GM23338 (cell line): ENCODE results near the gene CARD16. TPM values are rescaled to one million over a fixed set of nuclear protein-coding genes. Genes with fewer than 3 reads are reported as not detected.

ENCODE experiments used
- ATAC-seq: fragments of 200-7000 bp; cut with Tn5 transposase; 3 replicates; pipeline ENCODE4 v1.9.1; 2020
- DNase-seq: peaks from one replicate; pipeline ENCODE4 v3.0.0-alpha.2; 2015; ENCODE audit warnings: low spot score
- H2AFZ ChIP-seq: fragments of 200-600 bp; sonication (generic); 2 replicates; pipeline ENCODE4 v1.8.0; 2016; ENCODE audit warnings: antibody characterized with exemption, mild to moderate bottlenecking, moderate library complexity
- H3F3A ChIP-seq: fragments of 200-600 bp; sonication (generic); replicated peaks from 2 replicates; pipeline ENCODE4 v1.8.0; 2017; ENCODE audit warnings: antibody characterized with exemption, mixed run types, low read depth
- H3K27ac ChIP-seq: fragments of 200-600 bp; sonication (generic); 2 replicates; pipeline ENCODE4 v1.6.1; 2016; ENCODE audit warnings: low read depth
- H3K27me3 ChIP-seq: fragments of 200-600 bp; sonication (generic); 2 replicates; pipeline ENCODE4 v1.8.0; 2016; ENCODE audit warnings: mild to moderate bottlenecking, mixed run types, moderate library complexity; ENCODE audit not compliant: insufficient read depth
- H3K36me3 ChIP-seq: fragments of 200-600 bp; sonication (generic); 2 replicates; pipeline ENCODE4 v1.8.0; 2016; ENCODE audit warnings: mild to moderate bottlenecking; ENCODE audit not compliant: insufficient read depth
- H3K4me1 ChIP-seq: fragments of 200-600 bp; sonication (generic); 2 replicates; pipeline ENCODE4 v1.8.0; 2016; ENCODE audit warnings: mild to moderate bottlenecking, moderate library complexity; ENCODE audit not compliant: insufficient read depth
- H3K4me2 ChIP-seq: fragments of 200-600 bp; sonication (generic); 2 replicates; pipeline ENCODE4 v1.7.1; 2017; ENCODE audit warnings: mixed run types
- H3K4me3 ChIP-seq: fragments of 200-600 bp; sonication (generic); 2 replicates; pipeline ENCODE4 v1.6.1; 2016; ENCODE audit warnings: mixed run types
- H3K79me2 ChIP-seq: fragments of 200-600 bp; sonication (generic); replicated peaks from 2 replicates; pipeline ENCODE4 v1.8.0; 2017; ENCODE audit warnings: mild to moderate bottlenecking; ENCODE audit not compliant: insufficient read depth
- H3K9me2 ChIP-seq: fragments of 200-600 bp; sonication (generic); 2 replicates; pipeline ENCODE4 v1.8.0; 2017; ENCODE audit not compliant: insufficient read depth
- H4K20me1 ChIP-seq: fragments of 200-600 bp; sonication (generic); replicated peaks from 2 replicates; pipeline ENCODE4 v1.8.0; 2017; ENCODE audit warnings: mild to moderate bottlenecking; ENCODE audit not compliant: insufficient read depth
- H3K27ac Mint-ChIP-seq: 2 replicates; pipeline ENCODE4 v1.8.0; 2020; ENCODE audit warnings: inconsistent platforms, mild to moderate bottlenecking, moderate library complexity, mixed read lengths
- H3K27me3 Mint-ChIP-seq: 3 replicates; pipeline ENCODE4 v1.8.0; 2022; ENCODE audit warnings: low read depth, mild to moderate bottlenecking, moderate library complexity, mixed read lengths, inconsistent platforms; ENCODE audit not compliant: insufficient read depth, poor library complexity
- H3K36me3 Mint-ChIP-seq: 3 replicates; pipeline ENCODE4 v1.8.0; 2021; ENCODE audit warnings: low read depth, mild to moderate bottlenecking, inconsistent platforms, moderate library complexity, mixed read lengths
- H3K4me1 Mint-ChIP-seq: 3 replicates; pipeline ENCODE4 v1.8.0; 2020; ENCODE audit warnings: mild to moderate bottlenecking, inconsistent platforms, mixed read lengths
- H3K4me3 Mint-ChIP-seq: 3 replicates; pipeline ENCODE4 v1.8.0; 2021; ENCODE audit warnings: moderate library complexity, mild to moderate bottlenecking, inconsistent platforms, mixed read lengths
- H3K9me3 Mint-ChIP-seq: 3 replicates; pipeline ENCODE4 v1.8.0; 2020; ENCODE audit warnings: moderate library complexity, mild to moderate bottlenecking, inconsistent platforms, mixed read lengths
- CREB1 ChIP-seq: fragments of 250-450 bp; sonication (Bioruptor Pico); IDR thresholded peaks from 2 replicates; pipeline ENCODE4 v1.5.0; 2020; ENCODE audit warnings: low read depth, mild to moderate bottlenecking, moderate library complexity
- ETS1 ChIP-seq: IDR thresholded peaks from 2 replicates; pipeline ENCODE4 v1.6.1; 2016; ENCODE audit warnings: antibody characterized with exemption
- EZH2 ChIP-seq: fragments of 200-600 bp; sonication (generic); IDR thresholded peaks from one replicate; pipeline ENCODE4 v1.8.0; 2017; ENCODE audit warnings: antibody characterized with exemption, mild to moderate bottlenecking, low read depth; ENCODE audit not compliant: unreplicated experiment
- EZH2phosphoT487 ChIP-seq: fragments of 200-600 bp; sonication (generic); IDR thresholded peaks from one replicate; pipeline ENCODE4 v1.8.1; 2018; ENCODE audit warnings: antibody characterized with exemption; ENCODE audit not compliant: unreplicated experiment
- JUNB ChIP-seq: IDR thresholded peaks from one replicate; pipeline ENCODE4 v1.6.1; 2016; ENCODE audit warnings: antibody characterized with exemption; ENCODE audit not compliant: unreplicated experiment
- NANOG ChIP-seq: IDR thresholded peaks from 2 replicates; pipeline ENCODE4 v1.6.1; 2016; ENCODE audit warnings: antibody characterized with exemption, borderline replicate concordance
- POLR2AphosphoS5 ChIP-seq: IDR thresholded peaks from 2 replicates; pipeline ENCODE4 v1.6.1; 2016; ENCODE audit warnings: antibody characterized with exemption, low read depth
- REST ChIP-seq: IDR thresholded peaks from one replicate; pipeline ENCODE4 v1.6.1; 2018; ENCODE audit warnings: antibody characterized with exemption; ENCODE audit not compliant: unreplicated experiment
- STAT1 ChIP-seq: IDR thresholded peaks from one replicate; pipeline ENCODE4 v1.6.1; 2016; ENCODE audit warnings: antibody characterized with exemption; ENCODE audit not compliant: unreplicated experiment
- ZNF114 ChIP-seq: fragments of 250-450 bp; sonication (Bioruptor Pico); IDR thresholded peaks from 2 replicates; pipeline ENCODE4 v1.5.0; 2020; ENCODE audit warnings: mild to moderate bottlenecking, moderate library complexity
- ZNF331 ChIP-seq: fragments of 250-450 bp; sonication (Bioruptor Pico); IDR thresholded peaks from 2 replicates; pipeline ENCODE4 v1.5.0; 2020; ENCODE audit warnings: low read depth, mild to moderate bottlenecking, moderate library complexity
- polyA plus RNA-seq: library from polyadenylated mRNA; unstranded; fragments of >200 nt; fragmentation: Nextera tagmentation; extraction: Ambion mirVana; gene quantifications from 2 replicates; pipeline ENCODE4 v1.2.1, GENCODE V29; 2016
- total RNA-seq: library from RNA; depleted of rRNA; stranded (reverse); fragments of >200 nt; shearing (Covaris generic); gene quantifications from 2 replicates; pipeline ENCODE4 v1.2.3, GENCODE V29; 2014
- TF ChIP-seq, protein P1 (sequence below): fragments of 250-450 bp; sonication (Bioruptor Pico); IDR thresholded peaks from 2 replicates; pipeline ENCODE4 v1.5.0; 2020; ENCODE audit warnings: mild to moderate bottlenecking, moderate library complexity
- TF ChIP-seq, protein P2 (sequence below), 2 experiments: fragments of 200-600 bp in 1 of 2; sonication (generic) in 1 of 2; conservative IDR thresholded peaks; 2 replicates each; pipeline versions ENCODE4 v1.5.1 to v1.6.1; 2016 to 2017; ENCODE audit warnings: antibody characterized with exemption in 2 of 2, low read depth in 2 of 2, mild to moderate bottlenecking in 2 of 2, moderate library complexity in 1 of 2

Gene CARD16
- total and polyA plus RNA-seq, 2 experiments from 2014 or later = not detected

GRCh38 chr11:105052487-105052886 lies 7.4 kb upstream of the CARD16 start:
- Mint-ChIP-seq H3K36me3 (no peaks in the 10 kb centered on the region), H3K4me3 (no peak overlapping the region), H3K27ac (no peak overlapping the region), H3K4me1 (no peaks in the 10 kb centered on the region), H3K27me3 (no peaks in the 10 kb centered on the region), H3K9me3 (no peaks in the 10 kb centered on the region)
- no peaks in the 10 kb centered on the region for H3K27me3 ChIP-seq
- no peaks in the 10 kb centered on the region for H3K4me1 ChIP-seq
- H3K4me2 ChIP-seq = no peak overlapping the region
- H2AFZ ChIP-seq = no peak overlapping the region
- no peak overlapping the region for H3K27ac ChIP-seq
- no peaks in the 10 kb centered on the region for H3K36me3 ChIP-seq
- DNase-seq (no peak), ATAC-seq (no peak)
- peaks cover 8% of the 10 kb centered on the region for H3K9me2 ChIP-seq
- H3F3A ChIP-seq = no peaks in the 10 kb centered on the region
- TF ChIP-seq EZH2phosphoT487 (no peak), ETS1 (no peak), STAT1 (no peak), POLR2AphosphoS5 (no peak), ZNF114 (CRISPR knock-in tag) (no peak), EZH2 (no peak), JUNB (no peak), NANOG (no peak), ZNF331 (no peak), CREB1 (CRISPR knock-in tag) (no peak), REST (no peak)
- TF ChIP-seq, protein P1, sequence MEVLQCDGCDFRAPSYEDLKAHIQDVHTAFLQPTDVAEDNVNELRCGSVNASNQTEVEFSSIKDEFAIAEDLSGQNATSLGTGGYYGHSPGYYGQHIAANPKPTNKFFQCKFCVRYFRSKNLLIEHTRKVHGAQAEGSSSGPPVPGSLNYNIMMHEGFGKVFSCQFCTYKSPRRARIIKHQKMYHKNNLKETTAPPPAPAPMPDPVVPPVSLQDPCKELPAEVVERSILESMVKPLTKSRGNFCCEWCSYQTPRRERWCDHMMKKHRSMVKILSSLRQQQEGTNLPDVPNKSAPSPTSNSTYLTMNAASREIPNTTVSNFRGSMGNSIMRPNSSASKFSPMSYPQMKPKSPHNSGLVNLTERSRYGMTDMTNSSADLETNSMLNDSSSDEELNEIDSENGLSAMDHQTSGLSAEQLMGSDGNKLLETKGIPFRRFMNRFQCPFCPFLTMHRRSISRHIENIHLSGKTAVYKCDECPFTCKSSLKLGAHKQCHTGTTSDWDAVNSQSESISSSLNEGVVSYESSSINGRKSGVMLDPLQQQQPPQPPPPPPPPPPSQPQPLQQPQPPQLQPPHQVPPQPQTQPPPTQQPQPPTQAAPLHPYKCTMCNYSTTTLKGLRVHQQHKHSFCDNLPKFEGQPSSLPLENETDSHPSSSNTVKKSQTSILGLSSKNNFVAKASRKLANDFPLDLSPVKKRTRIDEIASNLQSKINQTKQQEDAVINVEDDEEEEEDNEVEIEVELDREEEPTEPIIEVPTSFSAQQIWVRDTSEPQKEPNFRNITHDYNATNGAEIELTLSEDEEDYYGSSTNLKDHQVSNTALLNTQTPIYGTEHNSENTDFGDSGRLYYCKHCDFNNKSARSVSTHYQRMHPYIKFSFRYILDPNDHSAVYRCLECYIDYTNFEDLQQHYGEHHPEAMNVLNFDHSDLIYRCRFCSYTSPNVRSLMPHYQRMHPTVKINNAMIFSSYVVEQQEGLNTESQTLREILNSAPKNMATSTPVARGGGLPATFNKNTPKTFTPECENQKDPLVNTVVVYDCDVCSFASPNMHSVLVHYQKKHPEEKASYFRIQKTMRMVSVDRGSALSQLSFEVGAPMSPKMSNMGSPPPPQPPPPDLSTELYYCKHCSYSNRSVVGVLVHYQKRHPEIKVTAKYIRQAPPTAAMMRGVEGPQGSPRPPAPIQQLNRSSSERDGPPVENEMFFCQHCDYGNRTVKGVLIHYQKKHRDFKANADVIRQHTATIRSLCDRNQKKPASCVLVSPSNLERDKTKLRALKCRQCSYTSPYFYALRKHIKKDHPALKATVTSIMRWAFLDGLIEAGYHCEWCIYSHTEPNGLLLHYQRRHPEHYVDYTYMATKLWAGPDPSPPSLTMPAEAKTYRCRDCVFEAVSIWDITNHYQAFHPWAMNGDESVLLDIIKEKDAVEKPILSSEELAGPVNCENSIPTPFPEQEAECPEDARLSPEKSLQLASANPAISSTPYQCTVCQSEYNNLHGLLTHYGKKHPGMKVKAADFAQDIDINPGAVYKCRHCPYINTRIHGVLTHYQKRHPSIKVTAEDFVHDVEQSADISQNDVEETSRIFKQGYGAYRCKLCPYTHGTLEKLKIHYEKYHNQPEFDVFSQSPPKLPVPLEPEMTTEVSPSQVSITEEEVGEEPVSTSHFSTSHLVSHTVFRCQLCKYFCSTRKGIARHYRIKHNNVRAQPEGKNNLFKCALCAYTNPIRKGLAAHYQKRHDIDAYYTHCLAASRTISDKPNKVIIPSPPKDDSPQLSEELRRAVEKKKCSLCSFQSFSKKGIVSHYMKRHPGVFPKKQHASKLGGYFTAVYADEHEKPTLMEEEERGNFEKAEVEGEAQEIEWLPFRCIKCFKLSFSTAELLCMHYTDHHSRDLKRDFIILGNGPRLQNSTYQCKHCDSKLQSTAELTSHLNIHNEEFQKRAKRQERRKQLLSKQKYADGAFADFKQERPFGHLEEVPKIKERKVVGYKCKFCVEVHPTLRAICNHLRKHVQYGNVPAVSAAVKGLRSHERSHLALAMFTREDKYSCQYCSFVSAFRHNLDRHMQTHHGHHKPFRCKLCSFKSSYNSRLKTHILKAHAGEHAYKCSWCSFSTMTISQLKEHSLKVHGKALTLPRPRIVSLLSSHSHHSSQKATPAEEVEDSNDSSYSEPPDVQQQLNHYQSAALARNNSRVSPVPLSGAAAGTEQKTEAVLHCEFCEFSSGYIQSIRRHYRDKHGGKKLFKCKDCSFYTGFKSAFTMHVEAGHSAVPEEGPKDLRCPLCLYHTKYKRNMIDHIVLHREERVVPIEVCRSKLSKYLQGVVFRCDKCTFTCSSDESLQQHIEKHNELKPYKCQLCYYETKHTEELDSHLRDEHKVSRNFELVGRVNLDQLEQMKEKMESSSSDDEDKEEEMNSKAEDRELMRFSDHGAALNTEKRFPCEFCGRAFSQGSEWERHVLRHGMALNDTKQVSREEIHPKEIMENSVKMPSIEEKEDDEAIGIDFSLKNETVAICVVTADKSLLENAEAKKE = no peak
- TF ChIP-seq, protein P2, sequence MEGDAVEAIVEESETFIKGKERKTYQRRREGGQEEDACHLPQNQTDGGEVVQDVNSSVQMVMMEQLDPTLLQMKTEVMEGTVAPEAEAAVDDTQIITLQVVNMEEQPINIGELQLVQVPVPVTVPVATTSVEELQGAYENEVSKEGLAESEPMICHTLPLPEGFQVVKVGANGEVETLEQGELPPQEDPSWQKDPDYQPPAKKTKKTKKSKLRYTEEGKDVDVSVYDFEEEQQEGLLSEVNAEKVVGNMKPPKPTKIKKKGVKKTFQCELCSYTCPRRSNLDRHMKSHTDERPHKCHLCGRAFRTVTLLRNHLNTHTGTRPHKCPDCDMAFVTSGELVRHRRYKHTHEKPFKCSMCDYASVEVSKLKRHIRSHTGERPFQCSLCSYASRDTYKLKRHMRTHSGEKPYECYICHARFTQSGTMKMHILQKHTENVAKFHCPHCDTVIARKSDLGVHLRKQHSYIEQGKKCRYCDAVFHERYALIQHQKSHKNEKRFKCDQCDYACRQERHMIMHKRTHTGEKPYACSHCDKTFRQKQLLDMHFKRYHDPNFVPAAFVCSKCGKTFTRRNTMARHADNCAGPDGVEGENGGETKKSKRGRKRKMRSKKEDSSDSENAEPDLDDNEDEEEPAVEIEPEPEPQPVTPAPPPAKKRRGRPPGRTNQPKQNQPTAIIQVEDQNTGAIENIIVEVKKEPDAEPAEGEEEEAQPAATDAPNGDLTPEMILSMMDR (conservative IDR thresholded peaks at IDR 0.05; ENCODE audit: low read depth in 2 of 2) = no peak
- H3K4me3 ChIP-seq = no peak overlapping the region
- H3K79me2 ChIP-seq = no peaks in the 10 kb centered on the region
- no peaks in the 10 kb centered on the region for H4K20me1 ChIP-seq
